OCI-LY7 (cell line): ENCODE results near the gene PARVB. TPM values are rescaled to one million over a fixed set of nuclear protein-coding genes. Genes with fewer than 3 reads are reported as not detected.

ENCODE experiments used
- BruUV-seq: library from RNA; stranded (reverse); fragments of 400-500 nt; replicated peaks from 2 replicates; lab custom pipeline; 2021; lab: Mats Ljungman, UMichigan
- CTCF ChIA-PET: fragments of 300-600 bp; sonication (Branson Sonifier 250); formaldehyde crosslinking; loops from one replicate; lab custom pipeline; 2022; ENCODE audit warnings: antibody characterized with exemption; ENCODE audit not compliant: unreplicated experiment; lab: Charles Lee
- POLR2A ChIA-PET: fragments of 300-600 bp; sonication (Branson Sonifier 250); formaldehyde crosslinking; loops from one replicate; lab custom pipeline; 2022; ENCODE audit warnings: antibody characterized with exemption; lab: Charles Lee
- DNase-seq: peaks from one replicate; pipeline ENCODE4 v3.0.0-alpha.2; 2015; ENCODE audit warnings: low spot score
- H2AFZ ChIP-seq: fragments of 200-600 bp; sonication (generic), shearing (Covaris generic); 2 replicates; pipeline ENCODE4 v1.6.1; 2014; ENCODE audit warnings: mild to moderate bottlenecking, antibody characterized with exemption, low read length, moderate library complexity
- H3K27ac ChIP-seq: fragments of 200-600 bp; sonication (generic); 2 replicates; pipeline ENCODE4 v1.5.1; 2014; ENCODE audit warnings: mixed run types, low read depth, mild to moderate bottlenecking, moderate library complexity, low read length, inconsistent platforms; ENCODE audit not compliant: poor library complexity, severe bottlenecking
- H3K36me3 ChIP-seq: fragments of 200-600 bp; sonication (generic); 2 replicates; pipeline ENCODE4 v1.6.1; 2014; ENCODE audit warnings: mild to moderate bottlenecking, antibody characterized with exemption, low read length, moderate library complexity, mixed read lengths; ENCODE audit not compliant: insufficient read depth
- H3K4me1 ChIP-seq: fragments of 200-600 bp; sonication (generic); 2 replicates; pipeline ENCODE4 v1.5.1; 2014; ENCODE audit warnings: mild to moderate bottlenecking, low read length; ENCODE audit not compliant: insufficient read depth, poor library complexity, severe bottlenecking
- H3K4me2 ChIP-seq: fragments of 200-600 bp; sonication (generic); 2 replicates; pipeline ENCODE4 v1.6.1; 2014; ENCODE audit warnings: mild to moderate bottlenecking, low read length
- H3K4me3 ChIP-seq: fragments of 200-600 bp; sonication (generic); 2 replicates; pipeline ENCODE4 v1.5.1; 2014; ENCODE audit warnings: mild to moderate bottlenecking, low read depth, low read length; ENCODE audit not compliant: poor library complexity, severe bottlenecking
- H3K79me2 ChIP-seq: fragments of 200-600 bp; sonication (generic); 2 replicates; pipeline ENCODE4 v1.6.1; 2016; ENCODE audit warnings: low read depth, mild to moderate bottlenecking, low read length, moderate library complexity, mixed read lengths; ENCODE audit not compliant: insufficient read depth
- H3K9me2 ChIP-seq: fragments of 200-600 bp; sonication (generic); 2 replicates; pipeline ENCODE4 v1.6.1; 2016; ENCODE audit warnings: mild to moderate bottlenecking, low read length, mixed read lengths; ENCODE audit not compliant: insufficient read depth
- H3K9me3 ChIP-seq: fragments of 200-600 bp; sonication (generic); 2 replicates; pipeline ENCODE4 v1.6.1; 2014; ENCODE audit warnings: mild to moderate bottlenecking, mixed run types, low read length, mixed read lengths
- H4K20me1 ChIP-seq: fragments of 200-600 bp; sonication (generic); 2 replicates; pipeline ENCODE4 v1.6.1; 2014; ENCODE audit warnings: mild to moderate bottlenecking, antibody characterized with exemption, low read length, moderate library complexity, mixed read lengths; ENCODE audit not compliant: insufficient read depth
- EZH2phosphoT487 ChIP-seq: fragments of 200-600 bp; sonication (generic); IDR thresholded peaks from 2 replicates; pipeline ENCODE4 v1.6.1; 2018; ENCODE audit warnings: low read depth, borderline replicate concordance, mild to moderate bottlenecking, mixed run types, antibody characterized with exemption, low read length, moderate library complexity, mixed read lengths
- intact Hi-C: fragments of 100-400 bp; cut with micrococcal nuclease; formaldehyde crosslinking; loops from one replicate; pipeline ENCODE4 v1.10.0; 2022; ENCODE audit not compliant: unreplicated experiment
- total RNA-seq, 2 experiments: library from RNA; depleted of rRNA in 1 of 2; stranded (reverse); fragments of >200 nt in 1 of 2; shearing (Covaris generic) in 1 of 2; gene quantifications; 2 replicates each; pipeline ENCODE4 v1.2.3, GENCODE V29; 2014 to 2022
- TF ChIP-seq, protein P1 (sequence below): fragments of 200-600 bp; sonication (generic); conservative IDR thresholded peaks from 2 replicates; pipeline ENCODE4 v1.5.1; 2014; ENCODE audit warnings: mild to moderate bottlenecking, antibody characterized with exemption, low read length, moderate library complexity, mixed read lengths

The PARVB gene
- total RNA-seq, 2 experiments from 2014 or later = 0.34 TPM; not detected in 1

DNA sequence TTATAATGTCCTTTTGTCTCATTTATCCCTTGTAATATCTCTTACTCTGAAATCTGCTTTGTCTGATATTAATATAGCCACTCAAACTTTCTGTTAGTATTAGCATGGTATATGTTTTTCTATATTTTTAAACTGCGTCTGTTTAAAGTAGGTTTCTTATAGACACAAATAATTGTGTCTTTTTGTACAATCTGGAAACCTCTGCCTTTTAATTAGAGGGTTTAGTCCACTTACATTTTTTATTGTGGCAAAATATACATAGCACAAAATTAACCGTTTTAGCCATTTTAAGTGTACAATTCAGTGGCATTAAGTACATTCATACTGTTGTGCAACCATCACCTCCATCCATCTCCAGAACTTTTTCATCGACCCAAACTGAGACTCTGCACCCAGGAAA, 185.2 kb downstream of the PARVB start:
- Histone ChIP-seq H3K36me3 (no peaks in the 10 kb centered on the region), H3K4me3 (no peak overlapping the region), H3K27ac (no peak overlapping the region), H4K20me1 (no peaks in the 10 kb centered on the region), H2AFZ (no peak overlapping the region), H3K79me2 (no peaks in the 10 kb centered on the region), H3K4me2 (no peak overlapping the region), H3K9me3 (no peaks in the 10 kb centered on the region), H3K4me1 (peaks cover 14% of the 10 kb centered on the region), H3K9me2 (no peaks in the 10 kb centered on the region)
- intact Hi-C loops = no loop called here
- CTCF ChIA-PET = no interaction called here
- BruUV-seq = no TSS peak
- no peak for DNase-seq
- POLR2A ChIA-PET = no interaction called here
- TF ChIP-seq, protein P1, sequence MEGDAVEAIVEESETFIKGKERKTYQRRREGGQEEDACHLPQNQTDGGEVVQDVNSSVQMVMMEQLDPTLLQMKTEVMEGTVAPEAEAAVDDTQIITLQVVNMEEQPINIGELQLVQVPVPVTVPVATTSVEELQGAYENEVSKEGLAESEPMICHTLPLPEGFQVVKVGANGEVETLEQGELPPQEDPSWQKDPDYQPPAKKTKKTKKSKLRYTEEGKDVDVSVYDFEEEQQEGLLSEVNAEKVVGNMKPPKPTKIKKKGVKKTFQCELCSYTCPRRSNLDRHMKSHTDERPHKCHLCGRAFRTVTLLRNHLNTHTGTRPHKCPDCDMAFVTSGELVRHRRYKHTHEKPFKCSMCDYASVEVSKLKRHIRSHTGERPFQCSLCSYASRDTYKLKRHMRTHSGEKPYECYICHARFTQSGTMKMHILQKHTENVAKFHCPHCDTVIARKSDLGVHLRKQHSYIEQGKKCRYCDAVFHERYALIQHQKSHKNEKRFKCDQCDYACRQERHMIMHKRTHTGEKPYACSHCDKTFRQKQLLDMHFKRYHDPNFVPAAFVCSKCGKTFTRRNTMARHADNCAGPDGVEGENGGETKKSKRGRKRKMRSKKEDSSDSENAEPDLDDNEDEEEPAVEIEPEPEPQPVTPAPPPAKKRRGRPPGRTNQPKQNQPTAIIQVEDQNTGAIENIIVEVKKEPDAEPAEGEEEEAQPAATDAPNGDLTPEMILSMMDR = no peak
- TF ChIP-seq EZH2phosphoT487 = no peak

DNA sequence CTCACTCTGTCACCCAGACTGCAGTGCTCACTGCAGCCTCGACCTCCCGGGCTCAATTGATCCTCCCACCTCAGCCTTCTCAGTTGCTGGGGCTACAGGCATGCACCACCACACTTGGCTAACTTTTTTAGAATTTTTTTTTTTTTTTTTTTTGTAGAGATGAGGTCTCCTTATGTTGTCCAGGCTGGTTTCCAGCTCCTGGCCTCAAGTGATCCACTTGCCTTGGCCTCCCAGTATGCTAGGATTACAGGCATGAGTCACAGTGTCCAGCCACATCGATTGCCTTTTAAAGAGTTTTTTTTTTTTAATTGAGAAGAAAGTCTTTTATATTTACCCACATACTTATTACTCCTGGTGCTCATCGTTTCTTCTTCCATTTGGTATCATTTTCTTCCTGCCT, 186.6 kb downstream of the PARVB start:
- H3K79me2 ChIP-seq = no peaks in the 10 kb centered on the region
- no TSS peak for BruUV-seq
- H3K4me3 ChIP-seq = no peak overlapping the region
- CTCF ChIA-PET = no interaction called here
- POLR2A ChIA-PET = no interaction called here
- H2AFZ ChIP-seq = no peak overlapping the region
- H3K36me3 ChIP-seq = no peaks in the 10 kb centered on the region
- H4K20me1 ChIP-seq = no peaks in the 10 kb centered on the region
- H3K9me2 ChIP-seq = no peaks in the 10 kb centered on the region
- no peak overlapping the region for H3K4me2 ChIP-seq
- no peak for DNase-seq
- H3K27ac ChIP-seq = no peak overlapping the region
- no peak for TF ChIP-seq EZH2phosphoT487
- TF ChIP-seq, protein P1 = no peak
- peaks cover under 1% of the 10 kb centered on the region for H3K4me1 ChIP-seq
- H3K9me3 ChIP-seq = no peaks in the 10 kb centered on the region
- intact Hi-C loops = no loop called here

DNA sequence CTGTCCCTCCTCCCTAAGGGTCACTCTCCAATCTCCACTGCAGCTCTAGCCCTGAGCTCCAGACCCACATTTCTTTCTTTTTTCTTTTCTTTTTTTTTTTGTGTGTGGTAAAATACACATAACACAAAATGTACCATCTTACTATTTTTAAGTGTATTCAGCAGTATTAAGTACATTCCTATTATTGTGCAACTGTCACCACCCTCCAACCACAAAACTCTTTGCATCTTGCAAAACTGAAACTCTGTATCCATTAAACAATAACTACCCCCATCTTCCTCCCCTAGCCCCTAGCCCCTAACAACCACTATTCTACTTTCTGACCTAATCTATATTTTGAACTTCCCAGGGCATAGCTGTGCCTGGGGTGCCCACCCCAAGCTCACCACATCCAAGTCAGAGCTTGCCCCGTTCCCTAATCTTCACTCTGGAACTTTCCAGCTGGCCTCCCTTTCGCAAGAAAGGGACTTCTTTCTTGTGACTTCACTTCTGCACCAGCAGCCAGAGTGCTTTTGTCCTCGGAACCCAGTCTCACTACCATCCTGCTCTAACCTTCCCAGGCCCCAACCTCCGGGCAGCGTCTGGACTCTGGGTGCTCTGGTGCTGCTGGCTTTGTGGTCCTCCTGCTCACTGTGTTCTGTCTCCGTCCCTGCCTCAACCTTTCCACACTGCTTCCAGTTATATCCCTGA, 187.3 kb downstream of the PARVB start:
- no TSS peak for BruUV-seq
- no peaks in the 10 kb centered on the region for H3K9me3 ChIP-seq
- POLR2A ChIA-PET = no interaction called here

More for the DNA sequence above, 187.3 kb downstream of the PARVB start:
- Histone ChIP-seq H3K27ac (no peak overlapping the region), H4K20me1 (no peaks in the 10 kb centered on the region), H3K4me1 (no peaks in the 10 kb centered on the region), H3K9me2 (no peaks in the 10 kb centered on the region), H3K4me2 (no peak overlapping the region), H3K4me3 (no peak overlapping the region), H2AFZ (no peak overlapping the region), H3K79me2 (no peaks in the 10 kb centered on the region), H3K36me3 (no peaks in the 10 kb centered on the region)
- CTCF ChIA-PET = no interaction called here
- DNase-seq = no peak
- intact Hi-C loops = no loop called here
- TF ChIP-seq EZH2phosphoT487 = no peak
- TF ChIP-seq, protein P1 = no peak
